Measurements from ENCODE around the gene FZD10. TPM values are rescaled to one million over a fixed set of nuclear protein-coding genes. Genes with fewer than 3 reads are reported as not detected.

FZD10 gene
- total RNA-seq, 1 donor from 2014 or later = 1.9 TPM

- H3K27me3 ChIP-seq (ENCODE audit: low read depth) = peaks cover 1% of the 10 kb centered on the region
- DNase-seq (no peak), ATAC-seq (no peak)
- H3K27ac ChIP-seq = no peak overlapping the region
- H3K4me1 ChIP-seq = peaks cover 4% of the 10 kb centered on the region
- TF ChIP-seq CTCF (IDR thresholded peaks at IDR 0.05) = no peak
- H3K36me3 ChIP-seq = no peaks in the 10 kb centered on the region
- H3K9me3 ChIP-seq = no peaks in the 10 kb centered on the region
- intact Hi-C loops (cut with DNase I) = no loop called here
- no peak overlapping the region for H3K4me3 ChIP-seq
Observed at GRCh38 chr12:130117701-130118100, 44.6 kb upstream of the FZD10 start.

DNA sequence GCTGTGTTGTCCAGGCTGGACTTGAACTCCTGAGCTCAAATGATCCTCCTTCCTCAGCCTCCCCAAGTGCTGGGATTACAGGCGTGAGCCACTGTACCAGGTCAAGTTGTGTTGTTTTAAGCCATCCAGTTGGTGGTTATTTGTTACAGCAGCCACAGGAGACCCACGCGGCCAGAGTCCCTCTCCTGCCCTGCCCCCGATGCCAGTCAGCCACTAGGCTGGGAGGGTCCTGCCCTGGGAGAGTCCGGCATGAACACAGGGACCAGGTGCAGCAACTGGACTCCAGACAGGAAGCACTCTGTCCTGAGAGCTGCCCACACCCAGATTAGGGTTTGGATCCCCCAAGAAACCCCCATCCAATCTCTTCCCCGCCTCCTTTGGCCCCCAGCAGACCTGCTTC, 44.1 kb upstream of the FZD10 start:
- no peaks in the 10 kb centered on the region for H3K9me3 ChIP-seq
- ATAC-seq (no peak), DNase-seq (no peak)
- intact Hi-C loops (cut with DNase I) = no loop called here
- no peaks in the 10 kb centered on the region for H3K36me3 ChIP-seq
- peaks cover 4% of the 10 kb centered on the region for H3K27me3 ChIP-seq (ENCODE audit: low read depth)
- no peak for TF ChIP-seq CTCF (IDR thresholded peaks at IDR 0.05)
- peaks cover 4% of the 10 kb centered on the region for H3K4me1 ChIP-seq
- H3K27ac ChIP-seq = no peak overlapping the region
- no peak overlapping the region for H3K4me3 ChIP-seq

- Histone ChIP-seq H3K27ac (no peak overlapping the region), H3K4me3 (no peak overlapping the region), H3K27me3 (ENCODE audit: low read depth) (peaks cover 4% of the 10 kb centered on the region), H3K4me1 (peaks cover 4% of the 10 kb centered on the region), H3K9me3 (no peaks in the 10 kb centered on the region), H3K36me3 (no peaks in the 10 kb centered on the region)
- TF ChIP-seq CTCF (IDR thresholded peaks at IDR 0.05) = no peak
- ATAC-seq = no peak
- intact Hi-C loops (cut with DNase I) = no loop called here
- no peak for DNase-seq
Observed at GRCh38 chr12:130119241-130119861, 42.9 kb upstream of the FZD10 start.

DNA sequence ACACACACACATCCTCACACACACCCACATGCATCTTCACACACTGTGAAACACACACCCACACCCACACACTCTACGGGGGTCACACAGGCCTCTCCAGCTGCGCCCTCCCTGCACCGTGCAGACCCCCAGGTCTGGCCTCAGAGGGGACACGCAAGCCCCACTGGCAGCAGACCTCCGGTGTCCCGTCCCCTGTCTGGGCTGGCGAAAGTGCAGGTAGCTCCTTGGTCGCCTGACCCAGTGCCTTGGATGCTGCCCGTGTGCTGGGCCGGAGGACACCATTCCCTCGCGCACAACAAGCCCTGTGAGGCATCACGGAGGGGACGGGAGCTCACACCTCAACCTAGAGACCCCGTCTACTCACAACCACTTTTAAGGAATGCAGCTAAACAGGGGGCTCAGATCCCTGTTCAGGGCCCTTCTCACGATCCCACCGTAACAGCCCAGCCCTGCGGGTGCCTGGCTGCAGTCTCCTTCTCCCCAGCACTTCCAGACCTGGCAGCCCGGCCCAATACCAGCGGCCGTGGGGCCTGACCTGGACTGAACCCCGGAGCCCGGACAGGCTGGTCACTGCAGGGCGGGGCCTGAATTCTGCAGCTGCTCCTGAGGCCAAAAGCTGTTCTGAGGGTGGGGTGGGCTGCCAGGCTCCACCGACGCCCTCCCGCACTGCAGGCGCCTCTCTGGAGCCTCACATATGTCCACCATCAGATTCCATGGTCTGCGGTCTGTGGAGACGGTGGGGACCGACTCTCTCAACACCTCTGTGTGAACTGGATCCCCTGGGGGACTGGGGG, 42.1 kb upstream of the FZD10 start:
- DNase-seq (no peak), ATAC-seq (no peak)
- H3K27me3 ChIP-seq (ENCODE audit: low read depth) = peaks cover 4% of the 10 kb centered on the region
- intact Hi-C loops (cut with DNase I) = no loop called here
- H3K36me3 ChIP-seq = no peaks in the 10 kb centered on the region
- no peak for TF ChIP-seq CTCF (IDR thresholded peaks at IDR 0.05)
- H3K4me3 ChIP-seq = no peak overlapping the region
- no peaks in the 10 kb centered on the region for H3K9me3 ChIP-seq
- no peak overlapping the region for H3K27ac ChIP-seq
- H3K4me1 ChIP-seq = peaks cover 4% of the 10 kb centered on the region

DNA sequence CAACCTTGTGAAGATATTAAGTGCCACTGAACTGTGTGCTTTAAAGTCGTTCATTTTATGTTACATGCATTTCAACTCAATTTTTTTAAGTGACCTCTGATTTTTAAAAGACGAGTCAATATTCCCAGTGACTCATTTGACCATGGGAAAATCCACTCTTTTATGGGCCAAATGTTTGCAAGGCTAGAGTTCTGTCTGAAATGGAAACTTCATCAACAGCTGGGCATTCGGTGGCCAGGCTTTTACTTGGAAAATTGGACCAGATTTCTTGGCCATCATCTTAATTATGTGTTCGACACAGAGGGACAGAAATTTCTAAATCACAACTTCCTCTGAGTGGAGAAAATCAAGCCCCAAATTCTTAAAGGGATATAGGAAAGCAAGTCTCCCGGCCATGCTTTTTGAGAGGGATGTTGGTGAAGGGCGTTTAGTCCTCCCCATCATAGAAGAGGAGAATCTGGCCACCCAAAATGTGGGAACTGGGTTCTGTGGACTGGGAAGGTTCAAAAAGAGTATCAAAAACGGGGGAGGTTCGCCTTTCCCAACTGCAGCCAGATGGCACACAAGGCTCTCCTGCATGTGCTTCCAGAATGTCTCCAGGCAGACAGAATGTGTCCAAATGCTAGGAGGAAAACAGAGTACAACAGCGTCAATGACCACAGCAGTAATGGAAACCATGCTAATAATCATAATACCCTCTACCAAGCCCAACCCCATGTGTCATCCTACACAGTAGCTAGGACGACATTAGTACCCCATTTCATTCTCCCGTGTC, 40.9 kb upstream of the FZD10 start:
- Histone ChIP-seq H3K27me3 (ENCODE audit: low read depth) (peaks cover 4% of the 10 kb centered on the region), H3K9me3 (no peaks in the 10 kb centered on the region), H3K4me3 (no peak overlapping the region), H3K36me3 (no peaks in the 10 kb centered on the region), H3K27ac (no peak overlapping the region), H3K4me1 (peaks cover 4% of the 10 kb centered on the region)
- intact Hi-C loops (cut with DNase I) = no loop called here
- TF ChIP-seq CTCF (IDR thresholded peaks at IDR 0.05) = no peak
- no peak for ATAC-seq
- DNase-seq = no peak

Measured in lower lobe of right lung (tissue), 2 donors.